ENCODE measurements around the gene AAMP. TPM values are rescaled to one million over a fixed set of nuclear protein-coding genes. Genes with fewer than 3 reads are reported as not detected.

The AAMP gene
- total and polyA plus RNA-seq, 2 donors (not counting 3 experiments of a cell fraction or from before 2014, with no cell fraction given), result 69.3 to 84.4 TPM

- FAIRE-seq (peak; percentile 74), DNase-seq (ENCODE audit: low read depth, low spot score) (peak; percentile 56)
- dilution Hi-C loops (cut with MboI; ENCODE audit: extremely low pct_ligation_motif_present, low sequenced_read_pairs), result no loop called here
- BruUV-seq (replicated peaks), result no TSS peak
- CTCF ChIA-PET, result interaction anchor here (0.6 to 1.5 kb wide), 11 partner anchors 11 to 207 kb away, joined by 3 to 8 read pairs (median 3); partner anchors contain the start of genes AAMP and PNKD
- no peaks in the 10 kb centered on the region for H4K20me1 ChIP-seq (replicated peaks; ENCODE audit: control insufficient read depth, extremely low read depth, insufficient read depth, low read length)
- H3K36me3 ChIP-seq (ENCODE audit: control insufficient read depth in 2 of 2, extremely low read depth in 1 of 2, insufficient read depth in 2 of 2, low read length in 2 of 2), result peaks cover 11 to 14% of the 10 kb centered on the region in 2 experiments
- peaks cover 17% of the 10 kb centered on the region for H3K4me1 ChIP-seq (ENCODE audit: control insufficient read depth, extremely low read depth, insufficient read depth, low read length)
- no peak overlapping the region for H2AFZ ChIP-seq (ENCODE audit: low read depth, low read length)
- no peak overlapping the region for H3K4me2 ChIP-seq (ENCODE audit: insufficient read depth, low read length)
- no peaks in the 10 kb centered on the region for H3K79me2 ChIP-seq (ENCODE audit: control insufficient read depth, insufficient read depth, low read length)
- H3K4me3 ChIP-seq (replicated peaks in 1 of 3; ENCODE audit: insufficient read depth in 1 of 3, low read depth in 1 of 3, low read length in 3 of 3), result no peak overlapping the region
- no peaks in the 10 kb centered on the region for H3K9me1 ChIP-seq (replicated peaks; ENCODE audit: control insufficient read depth, extremely low read depth, insufficient read depth, low read length)
- peak overlapping the region; percentile 14 for H3K27ac ChIP-seq (ENCODE audit: insufficient read depth, low read depth, low read length)
- POLR2A ChIA-PET, result interaction anchor here (1.1 kb wide), 2 partner anchors 11 to 12 kb away, joined by 4 to 5 read pairs; partner anchors contain the start of genes AAMP and PNKD
- TF ChIP-seq POLR2AphosphoS5 (IDR thresholded peaks at IDR 0.05; ENCODE audit: insufficient read depth, low read depth, low read length), result peak; percentile 35
- no peak for TF ChIP-seq GATA2 (IDR thresholded peaks at IDR 0.05; ENCODE audit: insufficient read depth, insufficient read length, low read depth, low read length)
- no peaks in the 10 kb centered on the region for H3K27me3 ChIP-seq (ENCODE audit: control insufficient read depth in 2 of 2, insufficient read depth in 2 of 2, low read length in 2 of 2)
- intact Hi-C loops (cut with micrococcal nuclease), result loop anchor here (5.0 kb wide), 1 partner anchor 92 kb away; the partner anchor contains the start of gene CXCR1
- H3K9me3 ChIP-seq (replicated peaks; ENCODE audit: control insufficient read depth, insufficient read depth, low read length), result no peaks in the 10 kb centered on the region
- no peak overlapping the region for H3K9ac ChIP-seq (replicated peaks; ENCODE audit: extremely low read depth, insufficient read depth, low read length)
Measured at GRCh38 chr2:218259099-218259961, 10.6 kb downstream of the AAMP start.

GRCh38 chr2:218257390-218257981 lies 12.5 kb downstream of the AAMP start:
- intact Hi-C loops (cut with micrococcal nuclease) (loop anchor here (1.0 to 5.0 kb wide), 3 partner anchors 26 to 90 kb away; partner anchors contain the start of gene CXCR1), dilution Hi-C loops (cut with MboI; ENCODE audit: extremely low pct_ligation_motif_present, low sequenced_read_pairs) (no loop called here)
- Histone ChIP-seq H3K9ac (replicated peaks; ENCODE audit: extremely low read depth, insufficient read depth, low read length) (no peak overlapping the region), H3K9me1 (replicated peaks; ENCODE audit: control insufficient read depth, extremely low read depth, insufficient read depth, low read length) (no peaks in the 10 kb centered on the region), H3K27me3 (ENCODE audit: control insufficient read depth in 2 of 2, insufficient read depth in 2 of 2, low read length in 2 of 2) (no peaks in the 10 kb centered on the region), H4K20me1 (replicated peaks; ENCODE audit: control insufficient read depth, extremely low read depth, insufficient read depth, low read length) (no peaks in the 10 kb centered on the region), H3K79me2 (ENCODE audit: control insufficient read depth, insufficient read depth, low read length) (no peaks in the 10 kb centered on the region), H3K4me1 (ENCODE audit: control insufficient read depth, extremely low read depth, insufficient read depth, low read length) (peaks cover 17% of the 10 kb centered on the region), H2AFZ (ENCODE audit: low read depth, low read length) (no peak overlapping the region), H3K9me3 (replicated peaks; ENCODE audit: control insufficient read depth, insufficient read depth, low read length) (no peaks in the 10 kb centered on the region), H3K4me2 (ENCODE audit: insufficient read depth, low read length) (no peak overlapping the region), H3K27ac (ENCODE audit: insufficient read depth, low read depth, low read length) (no peak overlapping the region), H3K4me3 (replicated peaks in 1 of 3; ENCODE audit: insufficient read depth in 1 of 3, low read depth in 1 of 3, low read length in 3 of 3) (no peak overlapping the region), H3K36me3 (ENCODE audit: control insufficient read depth in 2 of 2, extremely low read depth in 1 of 2, insufficient read depth in 2 of 2, low read length in 2 of 2) (peaks cover 16 to 28% of the 10 kb centered on the region in 2 experiments)
- DNase-seq (ENCODE audit: low read depth, low spot score), result peak; percentile 24
- FAIRE-seq, result peak; percentile 55
- TF ChIP-seq MAX (IDR thresholded peaks at IDR 0.05; ENCODE audit: insufficient read depth, insufficient read length) (no peak), FOS (IDR thresholded peaks at IDR 0.05; ENCODE audit: borderline replicate concordance, insufficient read depth, low read length) (no peak), JUN (IDR thresholded peaks at IDR 0.05; ENCODE audit: borderline replicate concordance, insufficient read depth, insufficient read length, low read depth) (no peak), MYC (IDR thresholded peaks at IDR 0.05; ENCODE audit: low read depth, low read length) (no peak), POLR2AphosphoS5 (IDR thresholded peaks at IDR 0.05; ENCODE audit: insufficient read depth, low read depth, low read length) (peak; percentile 24), EZH2 (IDR thresholded peaks at IDR 0.05; ENCODE audit: borderline replicate concordance, low read depth, low read length, severe bottlenecking) (no peak), GATA2 (IDR thresholded peaks at IDR 0.05; ENCODE audit: insufficient read depth, insufficient read length, low read depth, low read length) (no peak), POLR2A (IDR thresholded peaks at IDR 0.05; ENCODE audit: low read depth, low read length) (peak; percentile 24)
- TF ChIP-seq, protein P1, sequence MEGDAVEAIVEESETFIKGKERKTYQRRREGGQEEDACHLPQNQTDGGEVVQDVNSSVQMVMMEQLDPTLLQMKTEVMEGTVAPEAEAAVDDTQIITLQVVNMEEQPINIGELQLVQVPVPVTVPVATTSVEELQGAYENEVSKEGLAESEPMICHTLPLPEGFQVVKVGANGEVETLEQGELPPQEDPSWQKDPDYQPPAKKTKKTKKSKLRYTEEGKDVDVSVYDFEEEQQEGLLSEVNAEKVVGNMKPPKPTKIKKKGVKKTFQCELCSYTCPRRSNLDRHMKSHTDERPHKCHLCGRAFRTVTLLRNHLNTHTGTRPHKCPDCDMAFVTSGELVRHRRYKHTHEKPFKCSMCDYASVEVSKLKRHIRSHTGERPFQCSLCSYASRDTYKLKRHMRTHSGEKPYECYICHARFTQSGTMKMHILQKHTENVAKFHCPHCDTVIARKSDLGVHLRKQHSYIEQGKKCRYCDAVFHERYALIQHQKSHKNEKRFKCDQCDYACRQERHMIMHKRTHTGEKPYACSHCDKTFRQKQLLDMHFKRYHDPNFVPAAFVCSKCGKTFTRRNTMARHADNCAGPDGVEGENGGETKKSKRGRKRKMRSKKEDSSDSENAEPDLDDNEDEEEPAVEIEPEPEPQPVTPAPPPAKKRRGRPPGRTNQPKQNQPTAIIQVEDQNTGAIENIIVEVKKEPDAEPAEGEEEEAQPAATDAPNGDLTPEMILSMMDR (IDR thresholded peaks at IDR 0.05; ENCODE audit: extremely low read depth in 1 of 2, insufficient read depth in 1 of 2, low read depth in 1 of 2, low read length in 2 of 2), result peak; percentile 60 to 69
- POLR2A ChIA-PET, result no interaction called here
- no TSS peak for BruUV-seq (replicated peaks)
- CTCF ChIA-PET, result interaction anchor here (0.9 to 1.4 kb wide), 6 partner anchors 9 to 139 kb away, joined by 3 to 7 read pairs (median 4); partner anchors contain the start of genes AAMP and PNKD

All from endothelial cell of umbilical vein (primary cell).